HAP-1 (cell line): ENCODE measurements around the gene ARHGEF12.

Source experiments
- DNase-seq, 2 experiments: peaks; one replicate each; pipeline ENCODE4 v3.0.0-alpha.2; 2016 to 2020; ENCODE audit warnings: low spot score in 2 of 2
- H3K27me3 ChIP-seq: fragments of 250-450 bp; sonication (Bioruptor Pico); 2 replicates; pipeline ENCODE4 v1.5.1; 2020; ENCODE audit warnings: low read depth, mild to moderate bottlenecking, moderate library complexity
- H3K36me3 ChIP-seq: fragments of 250-450 bp; sonication (Bioruptor Pico); replicated peaks from 2 replicates; pipeline ENCODE4 v1.5.1; 2020; ENCODE audit warnings: mild to moderate bottlenecking
- H3K4me1 ChIP-seq: fragments of 250-450 bp; sonication (Bioruptor Pico); 2 replicates; pipeline ENCODE4 v1.5.1; 2020; ENCODE audit warnings: mild to moderate bottlenecking
- H3K4me3 ChIP-seq: fragments of 250-450 bp; sonication (Bioruptor Pico); 2 replicates; pipeline ENCODE4 v1.5.1; 2020; ENCODE audit warnings: mild to moderate bottlenecking, moderate library complexity
- H3K9me3 ChIP-seq: fragments of 250-450 bp; sonication (Bioruptor Pico); 2 replicates; pipeline ENCODE4 v1.5.1; 2020; ENCODE audit warnings: mild to moderate bottlenecking, moderate library complexity
- in situ Hi-C: fragments of 300-500 bp; cut with MboI; formaldehyde crosslinking; loops from 3 replicates; pipeline ENCODE4 v1.14.3; 2020; ENCODE audit warnings: low sequenced_read_pairs, inconsistent platforms, mixed read lengths

Gene ARHGEF12

GRCh38 chr11:120424185-120424969 is 88.2 kb downstream of the ARHGEF12 start:
- Histone ChIP-seq H3K27me3 (no peaks in the 10 kb centered on the region), H3K36me3 (peaks cover 26% of the 10 kb centered on the region), H3K4me1 (peaks cover 5% of the 10 kb centered on the region; the same call in 1 of the 2 replicates), H3K9me3 (no peaks in the 10 kb centered on the region), H3K4me3 (no peak overlapping the region)
- no peak for DNase-seq
- in situ Hi-C loops, result no loop called here

GRCh38 chr11:120424970-120425332 is 88.7 kb downstream of the ARHGEF12 start:
- peaks cover 9% of the 10 kb centered on the region; the same call in 1 of the 2 replicates for H3K4me1 ChIP-seq
- peaks cover 26% of the 10 kb centered on the region for H3K36me3 ChIP-seq
- no peaks in the 10 kb centered on the region for H3K9me3 ChIP-seq
- DNase-seq, result no peak
- no peak overlapping the region for H3K4me3 ChIP-seq
- H3K27me3 ChIP-seq, result no peaks in the 10 kb centered on the region
- in situ Hi-C loops, result no loop called here

DNA sequence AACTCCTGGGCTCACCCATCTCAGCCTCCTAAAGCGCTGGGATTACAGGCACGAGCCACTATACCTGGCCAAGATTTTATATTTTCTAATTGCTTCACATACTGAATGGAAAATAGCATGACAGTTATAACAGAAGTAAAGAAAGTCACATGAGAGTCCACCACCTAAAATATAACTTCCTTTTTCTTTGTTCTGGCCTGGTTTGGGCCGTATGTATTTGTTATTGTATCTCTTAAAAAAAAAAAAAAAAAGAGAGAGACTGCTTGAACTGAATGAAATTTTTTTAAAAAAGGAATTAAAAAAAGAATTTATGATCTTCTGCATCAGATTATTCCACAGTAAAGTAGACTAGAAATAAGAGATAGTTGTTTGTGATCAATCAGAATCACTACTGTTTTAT is 89.3 kb downstream of the ARHGEF12 start:
- Histone ChIP-seq H3K27me3 (no peaks in the 10 kb centered on the region), H3K4me1 (peaks cover 11% of the 10 kb centered on the region; the same call in 1 of the 2 replicates), H3K9me3 (no peaks in the 10 kb centered on the region), H3K36me3 (peaks cover 26% of the 10 kb centered on the region), H3K4me3 (no peak overlapping the region)
- in situ Hi-C loops, result no loop called here
- no peak for DNase-seq

GRCh38 chr11:120430146-120430545 is 93.9 kb downstream of the ARHGEF12 start:
- no peaks in the 10 kb centered on the region for H3K27me3 ChIP-seq
- no peak overlapping the region for H3K4me3 ChIP-seq
- H3K9me3 ChIP-seq, result no peaks in the 10 kb centered on the region
- in situ Hi-C loops, result no loop called here
- H3K4me1 ChIP-seq, result peaks cover 6% of the 10 kb centered on the region; the same call in 1 of the 2 replicates
- DNase-seq, result no peak
- peaks cover 14% of the 10 kb centered on the region for H3K36me3 ChIP-seq

DNA sequence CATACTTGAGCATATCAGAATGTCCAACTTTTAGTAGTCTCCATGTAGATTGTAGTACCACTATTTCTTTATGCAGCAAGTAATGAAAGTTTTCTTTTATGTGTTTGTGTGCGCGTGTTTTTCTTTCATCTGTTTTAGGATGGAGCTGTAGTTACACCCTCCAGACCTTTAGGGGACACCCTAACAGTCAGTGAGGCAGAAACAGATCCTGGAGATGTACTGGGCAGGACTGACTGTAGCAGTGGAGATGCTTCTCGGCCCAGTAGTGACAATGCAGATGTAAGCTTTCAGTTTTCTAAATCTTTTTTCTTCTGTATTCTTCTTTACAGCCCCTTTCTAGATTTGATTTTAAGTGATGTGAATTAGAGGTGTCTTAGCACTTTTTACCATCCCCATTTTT is 95.4 kb downstream of the ARHGEF12 start:
- Histone ChIP-seq H3K27me3 (no peaks in the 10 kb centered on the region), H3K4me3 (no peak overlapping the region), H3K36me3 (peaks cover 14% of the 10 kb centered on the region), H3K4me1 (peaks cover 6% of the 10 kb centered on the region; the same call in 1 of the 2 replicates), H3K9me3 (no peaks in the 10 kb centered on the region)
- in situ Hi-C loops, result no loop called here
- DNase-seq, result no peak

DNA sequence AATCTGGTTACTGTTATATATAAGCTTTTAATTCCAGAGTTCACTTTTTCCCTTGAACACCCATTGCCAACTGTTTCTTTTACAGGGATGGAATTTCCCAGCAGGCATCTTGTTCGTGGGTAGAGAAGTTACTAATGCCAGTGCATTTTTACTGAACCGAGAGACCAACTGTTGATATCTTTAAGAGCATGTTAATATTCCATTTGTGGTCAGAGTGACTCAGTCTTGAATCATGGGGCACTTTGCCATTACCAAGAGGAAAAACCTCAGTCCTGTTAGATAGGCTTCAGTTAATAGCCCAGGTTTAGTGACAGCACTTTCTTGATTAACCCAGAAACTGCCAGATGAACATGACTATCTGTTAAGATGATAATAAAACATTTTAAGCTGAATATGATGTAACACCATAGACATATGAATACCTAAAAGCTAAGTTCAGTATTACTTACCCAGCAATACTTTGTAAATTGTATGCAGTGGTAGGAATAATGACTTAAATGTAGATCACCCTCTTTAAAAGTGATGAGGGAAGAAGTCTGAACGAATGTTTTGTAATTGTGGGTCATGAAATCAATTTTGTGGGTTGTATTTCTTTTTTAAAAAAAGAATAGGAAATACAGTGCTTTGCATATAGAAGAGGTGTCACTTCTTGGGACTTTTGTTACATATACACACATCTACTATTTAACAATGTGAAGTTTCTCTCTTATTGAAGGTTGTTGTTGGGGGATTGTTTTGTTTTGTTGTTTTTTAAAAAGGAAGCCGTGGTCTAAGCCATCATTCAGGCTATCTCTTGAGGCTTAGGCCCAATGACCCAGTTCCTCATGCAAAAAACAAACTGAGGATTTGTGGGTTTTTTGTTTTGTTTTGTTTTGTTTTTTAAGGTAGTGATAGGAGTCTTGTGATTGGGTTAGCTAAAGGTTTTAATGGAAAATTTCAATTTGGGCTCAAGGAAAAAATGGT is 96.1 kb downstream of the ARHGEF12 start:
- Histone ChIP-seq H3K36me3 (peaks cover 14% of the 10 kb centered on the region), H3K9me3 (no peaks in the 10 kb centered on the region), H3K27me3 (no peaks in the 10 kb centered on the region), H3K4me1 (peaks cover 6% of the 10 kb centered on the region; the same call in 1 of the 2 replicates), H3K4me3 (no peak overlapping the region)
- in situ Hi-C loops, result no loop called here
- no peak for DNase-seq

- Histone ChIP-seq H3K36me3 (peaks cover 23% of the 10 kb centered on the region), H3K4me3 (no peak overlapping the region), H3K4me1 (no peaks in the 10 kb centered on the region), H3K27me3 (no peaks in the 10 kb centered on the region), H3K9me3 (no peaks in the 10 kb centered on the region)
- DNase-seq, result no peak
- in situ Hi-C loops, result no loop called here
Observed at GRCh38 chr11:120441592-120441991, 105.4 kb downstream of the ARHGEF12 start.

DNA sequence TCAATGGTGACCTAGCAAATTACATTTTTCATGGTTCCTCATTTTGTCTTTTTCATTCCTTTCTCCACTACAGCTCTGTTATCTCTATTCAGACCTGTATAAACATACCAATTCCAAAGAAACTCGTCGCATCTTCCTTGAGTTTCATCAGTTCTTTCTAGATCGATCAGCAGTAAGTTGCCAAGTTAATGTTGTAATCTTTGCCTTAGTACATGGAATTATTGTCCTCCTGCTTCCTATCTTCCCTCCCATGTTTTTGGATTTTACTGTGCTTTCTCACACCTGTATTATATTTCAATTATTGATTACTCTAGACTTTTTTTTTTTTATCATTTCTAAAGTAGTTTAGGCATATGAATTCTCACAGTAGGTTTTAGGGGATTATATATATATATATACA is 105.8 kb downstream of the ARHGEF12 start:
- Histone ChIP-seq H3K27me3 (no peaks in the 10 kb centered on the region), H3K9me3 (no peaks in the 10 kb centered on the region), H3K4me1 (no peaks in the 10 kb centered on the region), H3K36me3 (peaks cover 26% of the 10 kb centered on the region), H3K4me3 (no peak overlapping the region)
- in situ Hi-C loops, result no loop called here
- DNase-seq, result no peak

GRCh38 chr11:120446802-120447201 is 110.6 kb downstream of the ARHGEF12 start:
- peaks cover 55% of the 10 kb centered on the region for H3K36me3 ChIP-seq
- H3K9me3 ChIP-seq, result no peaks in the 10 kb centered on the region
- no peak overlapping the region for H3K4me3 ChIP-seq
- DNase-seq, result no peak
- in situ Hi-C loops, result no loop called here
- no peaks in the 10 kb centered on the region for H3K27me3 ChIP-seq
- H3K4me1 ChIP-seq, result no peaks in the 10 kb centered on the region; the same call in 1 of the 2 replicates

DNA sequence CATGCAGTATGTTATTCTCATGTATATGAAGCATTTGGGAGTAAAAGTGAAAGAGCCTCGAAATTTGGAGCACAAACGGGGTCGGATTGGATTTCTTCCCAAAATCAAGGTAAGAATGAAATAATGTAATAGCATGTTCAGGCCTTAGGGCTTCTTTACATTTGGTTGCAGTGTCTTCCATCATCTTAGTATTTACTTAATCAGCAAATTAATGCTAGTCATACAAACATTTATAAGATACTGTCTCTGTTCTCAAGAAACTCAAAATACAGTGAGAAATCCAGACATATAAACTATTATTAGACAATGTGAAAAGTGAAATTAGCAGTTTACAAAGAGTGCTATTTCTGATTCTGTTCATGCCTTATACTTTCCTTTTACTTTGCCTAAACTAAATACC is 112.0 kb downstream of the ARHGEF12 start:
- DNase-seq, result no peak
- Histone ChIP-seq H3K4me1 (no peaks in the 10 kb centered on the region; the same call in 1 of the 2 replicates), H3K27me3 (no peaks in the 10 kb centered on the region), H3K36me3 (peaks cover 55% of the 10 kb centered on the region), H3K4me3 (no peak overlapping the region), H3K9me3 (no peaks in the 10 kb centered on the region)
- in situ Hi-C loops, result no loop called here

DNA sequence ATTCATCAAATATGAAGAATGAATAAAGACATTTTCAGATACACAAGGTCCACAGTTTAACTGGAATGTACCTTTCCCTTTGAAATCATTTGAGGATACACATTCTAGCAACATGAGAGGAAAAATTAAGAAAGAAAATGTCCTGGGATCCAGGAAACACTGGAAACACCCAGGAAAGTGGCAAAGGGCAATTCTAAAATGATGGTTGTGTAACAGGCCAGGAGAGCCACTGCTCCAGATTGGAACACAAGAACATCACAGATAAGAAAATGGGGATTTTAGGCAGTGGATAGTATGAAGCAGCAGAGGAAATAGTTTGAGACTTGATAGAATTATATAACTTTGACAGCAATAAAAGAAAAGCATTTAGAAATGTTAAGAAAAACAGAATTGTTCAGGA is 119.3 kb downstream of the ARHGEF12 start:
- Histone ChIP-seq H3K9me3 (no peaks in the 10 kb centered on the region), H3K27me3 (no peaks in the 10 kb centered on the region), H3K36me3 (peaks cover 54% of the 10 kb centered on the region), H3K4me1 (no peaks in the 10 kb centered on the region), H3K4me3 (no peak overlapping the region)
- in situ Hi-C loops, result no loop called here
- DNase-seq, result no peak

GRCh38 chr11:120457996-120458395 is 121.8 kb downstream of the ARHGEF12 start:
- no peak overlapping the region for H3K4me3 ChIP-seq
- H3K9me3 ChIP-seq, result no peaks in the 10 kb centered on the region
- H3K27me3 ChIP-seq, result no peaks in the 10 kb centered on the region
- no peaks in the 10 kb centered on the region for H3K4me1 ChIP-seq
- in situ Hi-C loops, result no loop called here
- no peak for DNase-seq
- H3K36me3 ChIP-seq, result peaks cover 65% of the 10 kb centered on the region

GRCh38 chr11:120462825-120463224 is 126.6 kb downstream of the ARHGEF12 start:
- in situ Hi-C loops, result no loop called here
- DNase-seq, result no peak
- H3K9me3 ChIP-seq, result no peaks in the 10 kb centered on the region
- H3K36me3 ChIP-seq, result peaks cover 73% of the 10 kb centered on the region
- no peaks in the 10 kb centered on the region for H3K4me1 ChIP-seq
- H3K27me3 ChIP-seq, result no peaks in the 10 kb centered on the region
- H3K4me3 ChIP-seq, result no peak overlapping the region
